Cardiac septum (tissue), 1 donor: ENCODE results near the gene ASAP2. TPM values are rescaled to one million over a fixed set of nuclear protein-coding genes. Genes with fewer than 3 reads are reported as not detected.

ENCODE experiments used
- DNase-seq: peaks from one replicate; pipeline ENCODE4 v3.0.0-alpha.2; 2020; ENCODE audit warnings: low spot score
- intact Hi-C: fragments of 100-400 bp; cut with DNase I; formaldehyde crosslinking; loops from one replicate; pipeline ENCODE4 v1.14.0; 2022
- total RNA-seq: library from RNA; stranded (reverse); fragmentation: NEBNext Ultra II Directional; extraction: Animal tissue kit (Norgen Biotek cat#: 25700); gene quantifications from one replicate; pipeline ENCODE4 v1.2.1, GENCODE V29; 2021
- donor health status: DM: no; HTN: no; CAD: no.

ASAP2 gene
- total RNA-seq, 1 donor from 2014 or later = 11.8 TPM

GRCh38 chr2:9329497-9329896 lies 122.9 kb downstream of the ASAP2 start:
- DNase-seq = no peak
- intact Hi-C loops = no loop called here

- no peak for DNase-seq
- intact Hi-C loops = loop anchor here (5.0 to 10.0 kb wide), 3 partner anchors 68 to 456 kb away; partner anchors contain the start of gene ASAP2
Measured at GRCh38 chr2:9330612-9331270, 124.1 kb downstream of the ASAP2 start.

DNA sequence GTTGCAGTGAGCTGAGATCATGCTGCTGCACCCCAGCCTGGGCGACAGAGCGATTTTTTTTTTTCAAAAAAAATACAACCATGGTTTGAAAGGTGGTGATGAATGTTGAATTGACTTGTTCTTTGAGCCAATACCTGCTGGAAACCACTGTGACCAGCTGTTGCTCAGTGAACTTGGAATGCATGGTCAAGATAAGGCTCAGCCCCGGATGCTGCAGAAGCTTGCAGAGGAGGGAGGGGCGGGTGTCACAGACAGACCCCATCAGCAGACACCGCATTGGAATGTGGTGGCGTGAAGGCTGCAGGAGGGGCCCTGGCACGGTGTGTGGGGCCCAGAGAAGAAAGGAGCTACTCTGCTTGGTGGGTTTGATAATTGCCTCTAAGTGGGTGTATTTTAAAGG lies 125.1 kb downstream of the ASAP2 start:
- intact Hi-C loops = loop anchor here (5.0 to 10.0 kb wide), 3 partner anchors 69 to 457 kb away; partner anchors contain the start of gene ASAP2
- DNase-seq = no peak

DNA sequence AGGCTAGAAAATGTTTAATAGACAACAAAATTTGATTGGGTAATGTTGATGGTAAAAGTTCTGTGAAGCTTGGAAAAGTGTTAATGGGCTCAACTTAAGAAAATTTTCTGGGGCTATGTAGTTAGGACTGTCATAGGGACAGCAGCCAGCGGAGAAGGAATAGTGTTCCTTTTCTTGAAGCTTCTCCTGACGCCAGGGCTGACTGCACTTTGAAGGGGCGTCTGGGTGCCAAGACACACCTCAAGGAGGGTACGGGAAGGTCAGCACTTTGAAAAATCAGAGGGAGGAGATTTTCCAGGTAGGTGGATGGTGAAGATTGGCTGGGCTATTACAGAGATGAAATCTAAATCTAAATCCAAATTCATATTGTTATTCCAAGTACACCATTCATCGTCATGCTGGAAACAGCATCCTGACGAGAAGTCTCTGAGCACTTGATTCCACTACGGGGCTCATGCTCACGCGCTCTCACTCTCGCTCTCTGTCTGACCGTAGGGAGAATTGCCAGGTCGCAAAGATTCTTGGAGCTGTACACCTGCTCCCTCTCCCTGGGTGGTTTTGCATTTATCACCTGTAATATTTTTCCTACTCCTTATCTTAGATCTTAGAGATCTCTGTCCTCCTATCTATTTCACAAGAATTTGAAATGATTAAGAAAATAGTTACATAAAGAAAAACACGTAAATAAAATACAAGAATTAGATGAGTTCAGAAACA lies 125.7 kb downstream of the ASAP2 start:
- DNase-seq = no peak
- intact Hi-C loops = loop anchor here (5.0 to 10.0 kb wide), 3 partner anchors 70 to 457 kb away; partner anchors contain the start of gene ASAP2

GRCh38 chr2:9332853-9333245 lies 126.2 kb downstream of the ASAP2 start:
- intact Hi-C loops = loop anchor here (1.0 to 10.0 kb wide), 4 partner anchors 71 to 458 kb away; partner anchors contain the start of gene ASAP2

DNA sequence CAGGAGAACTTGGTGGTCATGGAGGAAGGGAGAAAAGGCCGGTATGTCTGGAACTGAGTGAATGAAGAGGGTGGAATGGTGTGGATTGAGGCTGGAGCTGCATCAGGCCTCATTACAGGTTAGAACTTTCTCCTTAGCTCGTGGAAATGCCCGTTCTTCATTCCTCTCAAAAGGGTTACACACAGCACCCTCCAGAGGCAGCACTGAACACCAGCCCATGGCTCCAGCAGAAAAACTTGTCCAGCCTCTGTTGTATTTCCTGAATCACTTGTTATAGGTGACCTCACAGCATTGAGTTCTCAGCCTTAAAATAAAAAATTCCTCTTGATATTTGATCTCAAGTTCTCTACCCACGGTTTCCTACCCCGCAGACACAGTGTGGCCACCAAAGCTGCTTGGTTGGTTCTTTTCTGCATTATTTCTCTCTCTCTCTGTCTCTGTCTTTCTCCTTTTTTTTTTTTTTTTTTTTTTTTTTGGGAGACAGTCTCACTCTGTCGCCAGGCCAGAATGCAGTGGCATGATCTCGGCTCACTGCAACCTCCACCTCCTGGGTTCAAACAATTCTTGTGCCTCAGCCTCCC lies 127.1 kb downstream of the ASAP2 start:
- intact Hi-C loops = loop anchor here (1.0 to 10.0 kb wide), 4 partner anchors 71 to 459 kb away; partner anchors contain the start of gene ASAP2

More at GRCh38 chr2:9332853-9333245, 126.2 kb downstream of the ASAP2 start:
- no peak for DNase-seq

GRCh38 chr2:9334761-9335160 lies 128.1 kb downstream of the ASAP2 start:
- DNase-seq = no peak
- intact Hi-C loops = loop anchor here (5.0 to 10.0 kb wide), 3 partner anchors 72 to 460 kb away; partner anchors contain the start of gene ASAP2

More for the DNA sequence above, 127.1 kb downstream of the ASAP2 start:
- no peak for DNase-seq

DNA sequence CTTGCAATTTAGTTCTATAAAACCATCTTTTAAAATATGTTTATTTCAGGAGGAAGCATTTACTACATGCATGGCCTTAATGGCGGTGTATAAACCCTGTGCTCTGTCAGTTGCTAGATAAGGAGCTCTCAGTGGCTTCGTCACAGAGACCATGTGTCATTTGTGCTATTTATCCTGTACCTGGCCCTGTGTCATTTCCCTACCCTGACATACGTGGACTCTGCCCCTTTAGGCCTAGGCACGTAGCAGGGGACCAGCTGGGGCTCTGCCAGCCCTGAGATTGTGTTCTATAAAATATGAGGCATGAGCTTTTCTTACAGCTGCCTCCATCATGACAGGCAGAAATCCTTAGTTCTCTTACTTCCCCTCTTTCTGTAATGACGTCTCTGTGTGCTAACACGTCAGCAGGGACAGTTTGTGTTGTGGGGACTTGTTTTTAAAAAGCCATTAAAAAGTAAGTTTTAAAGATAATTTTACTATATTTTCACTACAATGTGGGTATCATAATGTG lies 128.8 kb downstream of the ASAP2 start:
- DNase-seq = no peak
- intact Hi-C loops = loop anchor here (10.0 kb wide), 1 partner anchor 461 kb away; no protein-coding TSS in a partner anchor

DNA sequence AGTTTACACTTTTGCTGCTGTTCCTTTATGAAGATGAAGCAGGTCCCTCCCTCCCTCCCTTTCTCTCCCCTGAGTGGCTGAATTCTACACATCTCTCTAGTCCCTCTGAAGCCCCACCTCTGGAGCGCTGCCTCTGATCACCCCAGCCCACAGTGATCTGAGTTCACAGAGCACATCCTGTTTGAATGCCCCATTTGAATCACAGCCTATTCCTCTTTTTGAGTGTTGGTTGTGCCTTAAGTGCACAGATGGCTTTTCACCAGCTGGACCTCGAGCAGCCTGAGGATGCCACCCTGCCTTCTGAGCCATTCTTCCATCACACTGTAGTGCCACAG lies 129.6 kb downstream of the ASAP2 start:
- intact Hi-C loops = loop anchor here (10.0 kb wide), 1 partner anchor 461 kb away; no protein-coding TSS in a partner anchor
- no peak for DNase-seq

GRCh38 chr2:9336576-9337314 lies 130.1 kb downstream of the ASAP2 start:
- intact Hi-C loops = loop anchor here (10.0 kb wide), 1 partner anchor 462 kb away; no protein-coding TSS in a partner anchor
- DNase-seq = no peak

- intact Hi-C loops = loop anchor here (10.0 kb wide), 1 partner anchor 463 kb away; no protein-coding TSS in a partner anchor
- DNase-seq = no peak
Measured at GRCh38 chr2:9337901-9338300, 131.3 kb downstream of the ASAP2 start.

GRCh38 chr2:9341337-9341887 lies 134.8 kb downstream of the ASAP2 start:
- intact Hi-C loops = no loop called here

DNA sequence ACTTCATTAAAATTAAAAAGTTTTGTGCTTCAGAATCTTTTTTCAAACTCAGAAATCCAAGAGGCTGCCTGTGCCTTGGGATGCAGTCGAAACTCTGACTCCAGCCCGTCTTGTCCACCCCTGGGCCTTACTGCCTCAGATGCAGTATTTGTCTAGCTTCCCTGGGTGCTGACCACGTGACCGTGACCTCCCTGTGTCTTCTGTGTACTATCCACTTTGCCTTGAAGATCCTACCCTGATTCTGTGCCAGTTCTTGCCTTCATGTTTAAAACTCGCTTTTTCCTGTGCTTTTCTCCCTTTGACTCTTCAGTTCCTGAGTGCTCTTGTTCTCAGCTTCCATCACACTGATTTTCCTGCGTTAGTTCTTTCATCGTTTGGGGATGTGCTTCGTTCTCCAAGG lies 136.0 kb downstream of the ASAP2 start:
- intact Hi-C loops = no loop called here
- DNase-seq = no peak

More at GRCh38 chr2:9341337-9341887, 134.8 kb downstream of the ASAP2 start:
- DNase-seq = no peak

GRCh38 chr2:9343524-9343923 lies 136.9 kb downstream of the ASAP2 start:
- DNase-seq = no peak
- intact Hi-C loops = no loop called here

- DNase-seq = no peak
- intact Hi-C loops = no loop called here
Measured at GRCh38 chr2:9344434-9344833, 137.8 kb downstream of the ASAP2 start.

DNA sequence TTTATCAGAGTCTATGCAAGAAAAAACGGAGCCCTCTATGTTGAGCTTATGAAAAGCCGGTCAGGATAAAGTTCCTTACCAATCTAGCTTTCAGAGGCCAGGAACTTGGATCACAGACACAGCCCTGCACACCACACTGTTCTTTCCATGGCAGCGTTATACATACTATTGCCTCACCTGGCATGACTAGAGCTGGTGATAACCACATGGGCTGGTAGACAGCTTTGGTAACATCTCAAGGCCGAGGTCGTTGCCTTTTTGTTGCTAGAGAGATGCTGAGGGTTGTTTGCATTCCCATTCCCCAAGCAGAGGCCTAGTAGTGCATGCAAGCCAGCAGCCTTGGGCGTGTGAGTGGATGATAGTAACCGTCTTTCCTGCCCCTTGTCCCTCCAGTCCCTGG lies 138.7 kb downstream of the ASAP2 start:
- no peak for DNase-seq
- intact Hi-C loops = no loop called here

DNA sequence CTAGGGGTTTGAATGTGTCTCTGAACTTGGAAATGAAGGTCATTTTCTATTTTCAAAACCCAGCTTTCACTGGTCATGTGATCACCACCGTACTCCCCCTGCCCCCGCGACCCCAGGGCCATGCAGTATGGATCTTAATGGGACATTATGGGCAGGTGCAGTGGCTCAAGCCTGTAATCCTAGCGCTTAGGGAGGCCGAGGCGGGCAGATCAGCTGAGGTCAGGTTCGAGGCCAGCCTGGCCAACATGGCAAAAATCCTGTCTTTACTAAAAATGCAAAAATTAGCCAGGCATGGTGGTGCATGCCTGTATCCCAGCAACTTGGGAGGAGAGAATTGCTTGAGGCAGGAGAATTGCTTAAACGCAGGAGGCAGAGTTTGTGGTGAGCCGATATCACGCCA lies 139.4 kb downstream of the ASAP2 start:
- intact Hi-C loops = no loop called here
- no peak for DNase-seq

GRCh38 chr2:9346885-9347284 lies 140.3 kb downstream of the ASAP2 start:
- intact Hi-C loops = no loop called here
- no peak for DNase-seq

DNA sequence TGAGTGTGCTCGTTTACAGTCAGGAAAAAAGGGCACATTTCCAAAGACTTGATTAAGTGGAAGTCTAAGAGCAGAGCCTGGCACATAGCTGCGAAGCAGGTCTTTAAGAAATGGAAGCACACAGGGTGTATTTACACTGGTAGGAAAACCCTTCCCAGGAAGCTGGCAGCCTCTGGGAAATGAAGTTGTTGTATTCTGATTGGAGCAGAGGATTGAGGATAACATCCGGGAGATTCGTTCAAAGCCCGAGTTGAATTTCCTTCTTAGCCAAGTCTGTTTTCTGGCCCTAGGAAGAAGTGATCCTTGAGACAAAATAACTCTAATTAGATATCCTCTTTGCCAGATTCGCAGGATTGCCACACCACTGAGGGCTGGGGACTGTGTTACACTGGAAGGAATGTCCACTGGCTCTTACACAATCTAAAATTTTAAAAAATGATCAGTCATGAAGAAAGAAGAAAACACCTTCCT lies 140.8 kb downstream of the ASAP2 start:
- intact Hi-C loops = no loop called here
- DNase-seq = no peak
